ENCODE results near the gene BNIP2.

DNA sequence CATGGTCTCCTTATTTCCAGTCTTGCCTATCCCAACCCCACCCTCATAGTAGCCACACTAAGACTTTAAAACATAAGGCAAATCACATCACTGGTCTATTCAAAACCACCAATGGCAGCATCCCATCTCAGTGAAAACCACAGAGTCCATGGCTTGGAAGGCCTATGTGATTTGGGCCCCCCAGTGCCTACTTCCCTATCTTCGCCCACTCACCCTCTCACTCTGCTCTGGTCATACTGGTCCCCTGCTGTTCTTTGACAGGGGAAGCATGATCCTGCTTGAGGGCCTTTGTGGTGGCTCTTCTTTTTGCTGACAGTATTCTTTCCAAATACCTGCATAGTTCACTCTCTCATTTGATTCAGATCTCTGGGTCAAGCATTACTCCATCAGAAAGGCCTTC is 35.1 kb downstream of the BNIP2 start:
- TF ChIP-seq CTCF (conservative IDR thresholded peaks at IDR 0.05 in 1 of 2, IDR thresholded peaks at IDR 0.05 in 1 of 2; ENCODE audit: low read depth in 1 of 2, low read length in 2 of 2) (no peak), EZH2 (IDR thresholded peaks at IDR 0.05; ENCODE audit: low read length, missing control alignments) (no peak)
